Naive thymus-derived CD8-positive, alpha-beta T cell (primary cell): ENCODE measurements around the gene ADCY2. TPM values are rescaled to one million over a fixed set of nuclear protein-coding genes. Genes with fewer than 3 reads are reported as not detected.

ENCODE experiments used
- ATAC-seq, 2 donors: fragments of 150-1000 bp; cut with Tn5 transposase in 1 of 2; sonication (Bioruptor Pico), chemical (Tn5 transposase) in 1 of 2; 1 replicate in 1 of 2; 2 replicates in 1 of 2; pipeline ENCODE4 v1.10.0; 2021; ENCODE audit warnings: mild to moderate bottlenecking in 2 of 2, moderate library complexity in 2 of 2
- POLR2A ChIA-PET: fragments of 350-600 bp; sonication (Branson Sonifier 250); formaldehyde crosslinking; loops from one replicate; lab custom pipeline; 2021; ENCODE audit warnings: antibody characterized with exemption; lab: Charles Lee
- DNase-seq, 10 donors: peaks; one replicate each; pipeline versions ENCODE4 v3.0.0 to v3.0.0-alpha.2; 2020 to 2022
- H3K27ac Mint-ChIP-seq, 10 donors: one replicate each; pipeline ENCODE4 v1.8.0; 2020 to 2022; ENCODE audit warnings: mild to moderate bottlenecking in 10 of 10, mixed read lengths in 10 of 10, moderate library complexity in 4 of 10, inconsistent platforms in 1 of 10
- H3K27me3 Mint-ChIP-seq, 5 donors: one replicate each; pipeline ENCODE4 v1.8.0; 2021 to 2022; ENCODE audit warnings: mixed read lengths in 5 of 5
- H3K36me3 Mint-ChIP-seq, 3 donors: one replicate each; pipeline ENCODE4 v1.8.0; 2020 to 2022; ENCODE audit warnings: mixed read lengths in 3 of 3, mild to moderate bottlenecking in 2 of 3, inconsistent platforms in 1 of 3
- H3K4me1 Mint-ChIP-seq, 4 donors: one replicate each; pipeline ENCODE4 v1.8.0; 2021 to 2022; ENCODE audit warnings: mixed read lengths in 4 of 4
- H3K4me3 Mint-ChIP-seq, 10 donors: one replicate each; pipeline ENCODE4 v1.8.0; 2020 to 2022; ENCODE audit warnings: mild to moderate bottlenecking in 10 of 10, mixed read lengths in 10 of 10, moderate library complexity in 6 of 10, inconsistent platforms in 1 of 10
- H3K9me3 Mint-ChIP-seq, 9 donors: one replicate each; pipeline ENCODE4 v1.8.0; 2020 to 2022; ENCODE audit warnings: mixed read lengths in 9 of 9, mild to moderate bottlenecking in 3 of 9, inconsistent platforms in 1 of 9, moderate library complexity in 1 of 9
- polyA plus RNA-seq, 3 donors: library from polyadenylated mRNA; unstranded; fragments of 300-500 nt; fragmentation: Illumina TruSeq; gene quantifications; one replicate each; pipeline ENCODE4 v1.2.3, GENCODE V29; 2021
- total RNA-seq, 8 experiments: library from RNA in 2 of 8; stranded (reverse) in 2 of 8; gene quantifications; one replicate each; pipeline ENCODE4 v1.2.3 and lab custom pipeline; 2021 to 2026

Gene ADCY2
- total and polyA plus RNA-seq, 5 experiments from 2014 or later: not detected

GRCh38 chr5:7852542-7852941 lies 456.6 kb downstream of the ADCY2 start:
- Mint-ChIP-seq H3K27me3 (peaks cover 10 to 25% (median 19%) of the 10 kb centered on the region in 5 donors), H3K36me3 (peaks cover 0 to under 1% (median 0%) of the 10 kb centered on the region in 3 donors), H3K27ac (peak overlapping the region in 1 of 10 donors; percentile 73), H3K4me3 (peak overlapping the region in 8 of 10 donors; percentile 34 to 91 (median 80)), H3K9me3 (no peaks in the 10 kb centered on the region), H3K4me1 (peaks cover 7 to 28% (median 20%) of the 10 kb centered on the region in 4 donors)
- DNase-seq: no peak
- ATAC-seq: no peak
- POLR2A ChIA-PET: no interaction called here

DNA sequence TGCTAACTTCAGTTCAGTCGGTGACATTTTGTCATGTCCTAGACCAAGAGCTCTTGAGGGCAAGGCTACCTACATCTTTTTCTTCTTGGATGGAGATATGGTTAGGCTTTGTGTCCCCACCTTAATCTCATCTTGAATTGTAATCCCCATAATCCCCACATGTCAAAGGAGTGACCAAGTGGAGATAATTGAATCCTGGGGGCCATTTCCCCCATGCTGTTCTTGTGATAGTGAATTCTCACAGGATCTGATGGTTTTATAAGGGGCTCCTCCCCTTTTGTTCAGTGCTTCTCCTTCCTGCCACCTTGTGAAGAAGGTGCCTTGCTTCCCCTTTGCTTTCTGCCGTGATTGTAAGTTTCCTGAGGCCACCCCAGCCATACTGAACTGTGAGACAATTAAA lies 457.1 kb downstream of the ADCY2 start:
- no peak overlapping the region for H3K27ac Mint-ChIP-seq
- POLR2A ChIA-PET: no interaction called here
- peaks cover 0 to 3% (median 3%) of the 10 kb centered on the region in 3 donors for H3K36me3 Mint-ChIP-seq
- ATAC-seq (no peak), DNase-seq (no peak)
- peaks cover 7 to 23% (median 18%) of the 10 kb centered on the region in 5 donors for H3K27me3 Mint-ChIP-seq
- H3K9me3 Mint-ChIP-seq: no peaks in the 10 kb centered on the region
- peak overlapping the region in 1 of 10 donors; percentile 20 for H3K4me3 Mint-ChIP-seq
- H3K4me1 Mint-ChIP-seq: peaks cover 7 to 28% (median 20%) of the 10 kb centered on the region in 4 donors

DNA sequence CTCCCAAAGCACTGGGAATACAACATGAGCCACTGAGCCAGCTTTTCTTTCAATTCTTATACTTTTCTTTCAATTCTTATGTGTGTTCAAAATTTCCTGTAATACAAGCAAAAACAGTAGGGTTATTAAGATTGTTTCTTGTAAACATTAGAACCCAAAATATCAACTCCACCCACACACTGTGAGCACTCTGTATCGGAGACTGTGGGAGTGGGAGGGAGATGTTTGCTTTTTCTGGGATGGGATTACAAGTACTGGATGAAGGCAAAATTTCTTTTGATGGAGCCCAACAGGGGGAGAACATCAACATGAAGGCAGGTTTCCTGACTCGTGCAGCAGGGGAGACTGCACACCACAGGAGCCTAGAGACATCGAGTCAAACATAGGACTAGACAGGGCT lies 459.7 kb downstream of the ADCY2 start:
- Mint-ChIP-seq H3K27ac (peak overlapping the region in 1 of 10 donors; percentile 13), H3K27me3 (peaks cover 0 to 8% (median 3%) of the 10 kb centered on the region in 5 donors), H3K4me1 (peaks cover 7 to 20% (median 15%) of the 10 kb centered on the region in 4 donors), H3K4me3 (no peak overlapping the region), H3K9me3 (no peaks in the 10 kb centered on the region), H3K36me3 (peaks cover 4 to 28% (median 5%) of the 10 kb centered on the region in 3 donors)
- no peak for DNase-seq
- POLR2A ChIA-PET: no interaction called here
- no peak for ATAC-seq

DNA sequence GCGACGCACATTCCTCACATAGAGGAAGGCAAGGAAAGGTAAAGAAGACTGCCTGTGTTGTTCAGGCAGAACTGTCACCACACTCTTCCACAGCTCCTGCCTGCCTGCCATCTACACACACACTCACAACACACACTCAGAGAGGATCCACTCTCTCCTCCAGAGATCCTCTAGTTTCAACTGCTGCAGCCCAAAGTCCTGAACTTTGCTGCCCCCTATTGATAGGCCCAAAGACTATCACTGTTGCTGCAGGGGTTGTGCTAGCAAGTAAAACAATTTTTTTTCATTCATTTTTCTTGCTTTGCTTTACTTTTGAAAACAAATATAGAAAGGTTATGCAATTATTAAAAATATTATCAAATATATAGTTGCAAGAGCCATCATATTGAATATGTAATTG lies 460.9 kb downstream of the ADCY2 start:
- Mint-ChIP-seq H3K9me3 (no peaks in the 10 kb centered on the region), H3K27ac (no peak overlapping the region), H3K4me1 (peaks cover 4 to 12% (median 7%) of the 10 kb centered on the region in 4 donors), H3K4me3 (no peak overlapping the region), H3K36me3 (peaks cover 5 to 39% (median 12%) of the 10 kb centered on the region in 3 donors), H3K27me3 (peaks cover 0 to 4% (median 0%) of the 10 kb centered on the region in 5 donors)
- peak in 2 of 10 donors; percentile 23 to 28 for DNase-seq
- ATAC-seq: no peak
- POLR2A ChIA-PET: interaction anchor here (1.6 kb wide), 1 partner anchor 12 kb away, joined by 4 read pairs; the partner anchor contains the start of genes FASTKD3 and MTRR

- peaks cover 0 to 1% (median 0%) of the 10 kb centered on the region in 5 donors for H3K27me3 Mint-ChIP-seq
- DNase-seq: no peak
- H3K4me3 Mint-ChIP-seq: no peak overlapping the region
- peak overlapping the region in 1 of 10 donors; percentile 63 for H3K27ac Mint-ChIP-seq
- no peak for ATAC-seq
- no peaks in the 10 kb centered on the region for H3K9me3 Mint-ChIP-seq
- POLR2A ChIA-PET: interaction anchor here (1.6 kb wide), 1 partner anchor 12 kb away, joined by 4 read pairs; the partner anchor contains the start of genes FASTKD3 and MTRR
- H3K4me1 Mint-ChIP-seq: peaks cover 1 to 7% (median 2%) of the 10 kb centered on the region in 4 donors
- peaks cover 5 to 42% (median 12%) of the 10 kb centered on the region in 3 donors for H3K36me3 Mint-ChIP-seq
These were observed 461.4 kb downstream of the ADCY2 start for GRCh38 chr5:7857361-7857760.

DNA sequence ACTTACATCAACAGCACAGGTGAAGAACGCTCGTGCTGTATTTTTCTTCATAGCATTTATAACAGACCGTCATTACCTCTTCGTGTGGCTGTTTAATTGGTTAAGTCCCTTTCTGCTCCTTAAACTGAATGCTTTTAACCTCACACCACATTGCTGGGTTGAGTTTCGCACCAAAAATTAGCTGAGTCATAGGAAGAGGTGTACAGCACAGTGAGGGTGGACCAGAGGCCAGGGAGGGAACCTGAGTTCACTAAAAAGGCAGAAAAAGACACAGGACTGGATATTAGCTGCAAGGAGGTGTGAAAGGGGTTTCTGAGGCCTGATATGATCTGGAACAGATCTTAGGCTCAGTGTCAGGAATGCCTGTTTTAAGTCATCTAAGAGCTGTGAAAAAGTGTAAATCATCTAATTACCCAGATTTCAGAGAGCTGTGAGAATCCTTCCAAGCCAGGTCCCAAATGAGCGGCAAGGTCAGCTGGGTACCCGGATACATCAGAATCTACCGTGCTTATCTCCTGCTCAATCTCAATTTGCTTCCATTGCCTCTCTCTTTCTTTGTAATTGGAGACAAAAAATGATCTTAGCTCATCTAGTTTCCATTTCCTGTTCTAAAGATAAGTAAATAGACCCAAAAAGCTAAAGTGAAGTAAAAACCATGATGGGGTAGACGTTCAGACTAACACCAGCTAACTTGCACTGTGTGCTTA lies 462.1 kb downstream of the ADCY2 start:
- H3K9me3 Mint-ChIP-seq: no peaks in the 10 kb centered on the region
- H3K27me3 Mint-ChIP-seq: peaks cover 0 to 1% (median 0%) of the 10 kb centered on the region in 5 donors
- POLR2A ChIA-PET: interaction anchor here (1.6 kb wide), 1 partner anchor 11 kb away, joined by 4 read pairs; the partner anchor contains the start of genes FASTKD3 and MTRR
- no peak for ATAC-seq
- peaks cover 0 to 3% (median under 1%) of the 10 kb centered on the region in 4 donors for H3K4me1 Mint-ChIP-seq
- H3K27ac Mint-ChIP-seq: peak overlapping the region in 4 of 10 donors; percentile 13 to 56 (median 38)
- H3K4me3 Mint-ChIP-seq: no peak overlapping the region
- H3K36me3 Mint-ChIP-seq: peaks cover 5 to 49% (median 16%) of the 10 kb centered on the region in 3 donors
- DNase-seq: no peak

DNA sequence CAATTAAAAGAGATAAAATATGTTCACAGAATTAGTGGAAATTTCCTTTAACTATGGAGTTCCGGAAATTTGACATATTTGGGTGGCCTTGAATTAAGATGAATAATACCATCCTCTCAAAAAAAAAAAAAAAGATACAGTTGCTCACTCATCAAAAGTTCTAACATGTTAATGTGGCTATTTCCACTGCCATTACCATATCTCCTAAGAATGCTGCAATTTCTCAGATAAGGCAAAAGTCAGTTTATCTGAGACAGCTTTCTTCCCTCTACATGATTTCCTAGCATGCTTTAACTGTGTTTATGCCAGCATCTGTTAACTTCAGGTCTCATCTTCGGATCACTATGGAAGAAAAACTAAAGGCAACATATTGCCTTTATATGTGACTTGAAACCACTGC lies 470.3 kb downstream of the ADCY2 start:
- H3K4me3 Mint-ChIP-seq: peak overlapping the region in 2 of 10 donors; percentile 42 to 95
- H3K27ac Mint-ChIP-seq: peak overlapping the region in 1 of 10 donors; percentile 22
- DNase-seq: no peak
- no peaks in the 10 kb centered on the region for H3K27me3 Mint-ChIP-seq
- no peaks in the 10 kb centered on the region for H3K9me3 Mint-ChIP-seq
- peaks cover 5 to 46% (median 14%) of the 10 kb centered on the region in 3 donors for H3K36me3 Mint-ChIP-seq
- no peak for ATAC-seq
- H3K4me1 Mint-ChIP-seq: peaks cover 26 to 50% (median 47%) of the 10 kb centered on the region in 4 donors
- POLR2A ChIA-PET: no interaction called here

GRCh38 chr5:7867260-7867659 lies 471.3 kb downstream of the ADCY2 start:
- Mint-ChIP-seq H3K27ac (peak overlapping the region in 2 of 10 donors; percentile 35 to 56), H3K4me1 (peaks cover 33 to 60% (median 58%) of the 10 kb centered on the region in 4 donors), H3K27me3 (no peaks in the 10 kb centered on the region), H3K9me3 (no peaks in the 10 kb centered on the region), H3K36me3 (peaks cover 5 to 40% (median 8%) of the 10 kb centered on the region in 3 donors), H3K4me3 (peak overlapping the region in 9 of 10 donors; percentile 8 to 97 (median 42))
- DNase-seq (no peak), ATAC-seq (no peak)
- POLR2A ChIA-PET: interaction anchor here (1.3 kb wide), 1 partner anchor 16 kb away, joined by 3 read pairs; the partner anchor contains the start of gene CFAP90

GRCh38 chr5:7868427-7868772 lies 472.5 kb downstream of the ADCY2 start:
- peak in 1 of 10 donors; percentile 13 for DNase-seq

GRCh38 chr5:7868773-7869473 lies 473.0 kb downstream of the ADCY2 start, which contains the start of the genes FASTKD3 and MTRR:
FASTKD3 (minus strand) TSS chr5:7869031; CDS start chr5:7868083, 948 bp downstream.
MTRR (plus strand) TSS chr5:7869148; CDS start chr5:7870795, 1,647 bp downstream.
- ATAC-seq (peak; percentile 99), DNase-seq (peak; percentile 81 to 92 (median 88))
- peak within 1 kb of the TSS; percentile 89 to 100 (median 96) for H3K4me3 Mint-ChIP-seq
- no peaks in the 10 kb centered on the region for H3K27me3 Mint-ChIP-seq
- POLR2A ChIA-PET: interaction anchor here (1.1 to 1.5 kb wide), 3 partner anchors 11 to 1236 kb away, joined by 3 to 4 read pairs (median 4); partner anchors contain the start of genes NSUN2 and SRD5A1
- H3K4me1 Mint-ChIP-seq: peaks cover 40 to 76% (median 74%) of the 10 kb centered on the region in 4 donors
- no peaks in the 10 kb centered on the region for H3K9me3 Mint-ChIP-seq
- peaks cover 4 to 35% (median 5%) of the 10 kb centered on the region in 3 donors for H3K36me3 Mint-ChIP-seq
- H3K27ac Mint-ChIP-seq: peak within 1 kb of the TSS; percentile 82 to 97 (median 94)

More at GRCh38 chr5:7868427-7868772, 472.5 kb downstream of the ADCY2 start:
- Mint-ChIP-seq H3K36me3 (peaks cover 4 to 35% (median 5%) of the 10 kb centered on the region in 3 donors), H3K9me3 (no peaks in the 10 kb centered on the region), H3K27me3 (no peaks in the 10 kb centered on the region), H3K4me3 (peak overlapping the region; percentile 87 to 100 (median 96)), H3K27ac (peak overlapping the region; percentile 76 to 97 (median 90)), H3K4me1 (peaks cover 38 to 71% (median 69%) of the 10 kb centered on the region in 4 donors)
- ATAC-seq: peak in 1 of 2 donors; percentile 1
- POLR2A ChIA-PET: interaction anchor here (1.1 to 1.5 kb wide), 2 partner anchors 11 to 589 kb away, joined by 4 read pairs; no protein-coding TSS in a partner anchor

GRCh38 chr5:7869474-7870136 lies 473.7 kb downstream of the ADCY2 start:
- DNase-seq (peak in 3 of 10 donors; percentile 19 to 31 (median 26)), ATAC-seq (peak; percentile 37 to 40)
- H3K4me3 Mint-ChIP-seq: peak overlapping the region; percentile 87 to 99 (median 94)
- H3K9me3 Mint-ChIP-seq: no peaks in the 10 kb centered on the region
- H3K27me3 Mint-ChIP-seq: no peaks in the 10 kb centered on the region
- H3K4me1 Mint-ChIP-seq: peaks cover 40 to 80% (median 77%) of the 10 kb centered on the region in 4 donors
- H3K27ac Mint-ChIP-seq: peak overlapping the region; percentile 82 to 96 (median 88)
- POLR2A ChIA-PET: interaction anchor here (1.1 to 1.5 kb wide), 3 partner anchors 12 to 1237 kb away, joined by 3 to 4 read pairs (median 4); partner anchors contain the start of genes NSUN2 and SRD5A1
- peaks cover 4 to 37% (median 5%) of the 10 kb centered on the region in 3 donors for H3K36me3 Mint-ChIP-seq
